K562 (cell line): ENCODE data around the gene LIG3. TPM values are rescaled to one million over a fixed set of nuclear protein-coding genes. Genes with fewer than 3 reads are reported as not detected.
A peak's percentile ranks its signal among the peaks of the same experiment; 100 is the strongest.

Source experiments
- ATAC-seq: fragments of 200-7000 bp; cut with Tn5 transposase; 3 replicates; pipeline ENCODE4 v1.9.1; 2020; ENCODE audit warnings: moderate library complexity
- BruUV-seq: library from RNA; stranded (reverse); fragments of 400-500 nt; replicated peaks from 2 replicates; lab custom pipeline; 2021; lab: Mats Ljungman, UMichigan
- CTCF ChIA-PET: fragments of 300-600 bp; formaldehyde crosslinking; extraction: SDS; loops from one replicate; lab custom pipeline; 2021; ENCODE audit warnings: low intra/inter-chr PET ratio; lab: Yijun Ruan, JAX
- POLR2A ChIA-PET: fragments of 300-600, 350-650 bp; sonication (Branson Sonifier 250); formaldehyde crosslinking; extraction: SDS; loops from one replicate; lab custom pipeline; 2021; ENCODE audit warnings: antibody characterized with exemption, inconsistent platforms; lab: Yijun Ruan, JAX
- DNase-seq, 4 experiments: peaks; one replicate each; pipeline versions ENCODE4 v3.0.0 to v3.0.0-alpha.2; 2011 to 2018; ENCODE audit warnings: low spot score in 3 of 4, mixed read lengths in 3 of 4; ENCODE audit errors: extremely low read depth in 1 of 4
- FAIRE-seq: peaks from 2 replicates; lab custom pipeline; 2011; peaks lifted over from hg19 to GRCh38; lab: Jason Lieb, UNC
- H2AFZ ChIP-seq: 2 replicates; pipeline ENCODE4 v1.6.0; 2011; ENCODE audit warnings: low read depth, low read length, control low read depth, inconsistent platforms
- H3K27ac ChIP-seq: fragments of 200-600 bp; 3 replicates; pipeline ENCODE4 v1.8.0; 2011; ENCODE audit warnings: low read depth, mild to moderate bottlenecking, control low read depth, inconsistent platforms, low read length, moderate library complexity, mixed read lengths; ENCODE audit errors: extremely low read depth
- H3K27me3 ChIP-seq, 2 experiments: fragments of 300-600 bp in 1 of 2; 2 replicates in 1 of 2; 3 replicates in 1 of 2; pipeline versions ENCODE4 v1.6.0 to v1.8.0; 2011; ENCODE audit warnings: inconsistent platforms in 2 of 2, low read length in 2 of 2, mild to moderate bottlenecking in 1 of 2, mixed read lengths in 1 of 2, moderate library complexity in 1 of 2; ENCODE audit not compliant: control insufficient read depth in 2 of 2, insufficient read depth in 2 of 2
- H3K36me3 ChIP-seq: fragments of 300-600 bp; 3 replicates; pipeline ENCODE4 v1.8.0; 2011; ENCODE audit warnings: mild to moderate bottlenecking, low read length, inconsistent platforms; ENCODE audit not compliant: control insufficient read depth, insufficient read depth
- H3K4me1 ChIP-seq, 2 experiments: fragments of 200-600 bp in 1 of 2; replicated peaks in 1 of 2; 2 replicates in 1 of 2; 3 replicates in 1 of 2; pipeline versions ENCODE4 v1.5.1 to v1.8.0; 2011; ENCODE audit warnings: inconsistent platforms in 2 of 2, low read length in 2 of 2, mild to moderate bottlenecking in 1 of 2, mixed read lengths in 1 of 2, moderate library complexity in 1 of 2; ENCODE audit not compliant: control insufficient read depth in 2 of 2, insufficient read depth in 2 of 2
- H3K4me2 ChIP-seq: 2 replicates; pipeline ENCODE4 v1.6.1; 2011; ENCODE audit warnings: low read length, control low read depth, inconsistent platforms, mixed read lengths; ENCODE audit not compliant: insufficient read depth
- H3K4me3 ChIP-seq: fragments of 200-600 bp; sonication (generic), shearing (Covaris generic); 2 replicates; pipeline ENCODE4 v1.5.1; 2016; ENCODE audit warnings: control low read depth, inconsistent platforms
- H3K79me2 ChIP-seq: fragments of 200-600 bp; 3 replicates; pipeline ENCODE4 v1.8.0; 2011; ENCODE audit warnings: low read length, inconsistent platforms; ENCODE audit not compliant: control insufficient read depth, insufficient read depth
- H3K9ac ChIP-seq, 2 experiments: 2 replicates each; pipeline versions ENCODE4 v1.6.0 to v1.6.1; 2011; ENCODE audit warnings: low read depth in 2 of 2, low read length in 2 of 2, control low read depth in 1 of 2, inconsistent platforms in 1 of 2, mild to moderate bottlenecking in 1 of 2, mixed read lengths in 1 of 2; ENCODE audit not compliant: insufficient read depth in 1 of 2
- H3K9me1 ChIP-seq: one replicate; pipeline ENCODE4 v1.6.0; 2011; ENCODE audit warnings: inconsistent platforms, mild to moderate bottlenecking, low read length, moderate library complexity; ENCODE audit not compliant: control insufficient read depth, insufficient read depth
- H3K9me3 ChIP-seq: replicated peaks from 2 replicates; pipeline ENCODE4 v1.5.1; 2011; ENCODE audit warnings: low read depth, low read length, inconsistent platforms; ENCODE audit not compliant: control insufficient read depth, insufficient read depth
- H4K20me1 ChIP-seq: replicated peaks from 2 replicates; pipeline ENCODE4 v1.6.1; 2011; ENCODE audit warnings: low read length, inconsistent platforms, mixed read lengths; ENCODE audit not compliant: control insufficient read depth, insufficient read depth
- CCNT2 ChIP-seq: IDR thresholded peaks from 2 replicates; pipeline ENCODE4 v1.6.1; 2011; ENCODE audit warnings: borderline replicate concordance, low read depth, mild to moderate bottlenecking, moderate library complexity, mixed read lengths, low read length; ENCODE audit not compliant: insufficient read length; ENCODE audit errors: extremely low read depth
- CLOCK ChIP-seq: fragments of 250-450 bp; sonication (Bioruptor Pico); IDR thresholded peaks from 2 replicates; pipeline ENCODE4 v1.4.0; 2020; ENCODE audit warnings: mild to moderate bottlenecking, moderate library complexity, borderline replicate concordance
- ELK1 ChIP-seq: sonication (generic); formaldehyde crosslinking; IDR thresholded peaks from 2 replicates; pipeline ENCODE4 v1.8.1; 2022; ENCODE audit warnings: missing genetic modification reagents
- HDAC3 ChIP-seq: fragments of 450-650 bp; IDR thresholded peaks from 2 replicates; pipeline ENCODE4 v1.6.1; 2018; ENCODE audit warnings: borderline replicate concordance, mild to moderate bottlenecking, moderate library complexity; ENCODE audit not compliant: partially characterized antibody
- JUN ChIP-seq, 2 experiments: sonication (generic) in 1 of 2; formaldehyde crosslinking in 1 of 2; IDR thresholded peaks; 2 replicates each; pipeline versions ENCODE4 v1.6.1 to v1.8.0; 2012 to 2022; ENCODE audit warnings: borderline replicate concordance in 2 of 2, mild to moderate bottlenecking in 2 of 2, improper control_type of control experiment in 1 of 2, low read depth in 1 of 2, low read length in 1 of 2, missing genetic modification reagents in 1 of 2
- ZBTB12 ChIP-seq: fragments of 250-450 bp; sonication (Bioruptor Pico); IDR thresholded peaks from 2 replicates; pipeline ENCODE4 v1.4.0; 2020
- ZBTB43 ChIP-seq: sonication (generic); formaldehyde crosslinking; IDR thresholded peaks from 2 replicates; pipeline ENCODE4 v1.8.0; 2023; ENCODE audit warnings: mild to moderate bottlenecking, missing genetic modification reagents
- ZNF282 ChIP-seq: sonication (generic); formaldehyde crosslinking; IDR thresholded peaks from 2 replicates; pipeline ENCODE4 v1.8.1; 2023; ENCODE audit warnings: missing genetic modification reagents
- ZNF3 ChIP-seq: fragments of 250-450 bp; sonication (Bioruptor Pico); IDR thresholded peaks from 2 replicates; pipeline ENCODE4 v1.5.0; 2021; ENCODE audit warnings: mild to moderate bottlenecking, moderate library complexity
- WGBS: fragments of 100-300 bp; shearing (Covaris generic); methylation state at CpG from one replicate; pipeline ENCODE4 v1.1.6; 2016; ENCODE audit warnings: low coverage, mixed read lengths; ENCODE audit not compliant: insufficient coverage; ENCODE audit errors: missing lambda C conversion rate; 5-methylcytosine and 5-hydroxymethylcytosine counted together
- in situ Hi-C: fragments of 300-500 bp; cut with MboI; formaldehyde crosslinking; loops from 4 replicates; pipeline ENCODE4 v1.15.0; 2018; ENCODE audit warnings: inconsistent platforms, mixed read lengths
- intact Hi-C: fragments of 100-400 bp; cut with micrococcal nuclease; formaldehyde crosslinking; loops from 2 replicates; pipeline ENCODE4 v1.14.2; 2022
- polyA plus RNA-seq, 8 experiments: library from polyadenylated mRNA; depleted of rRNA in 4 of 8; stranded (reverse) in 5 of 8; unstranded in 3 of 8; fragments of >200 nt; fragmentation: Nextera tagmentation in 2 of 8; fragmentation: Illumina TruSeq in 1 of 8; extraction: Ambion mirVana in 2 of 8; extraction: Trizol in 1 of 8; gene quantifications; 2 replicates each; pipeline versions ENCODE4 v1.2.1 to v1.2.3, GENCODE V29; 2011 to 2014; ENCODE audit warnings: inconsistent platforms in 1 of 8, missing spikeins in 1 of 8
- total RNA-seq, 7 experiments: library from RNA; depleted of rRNA in 6 of 7; stranded (reverse); fragments of >200 nt in 6 of 7; fragmentation: Illumina TruSeq in 2 of 7; extraction: Trizol in 2 of 7; gene quantifications; 2 replicates each; pipeline versions ENCODE4 v1.2.1 to v1.2.3, GENCODE V29; 2011 to 2021; ENCODE audit warnings: low replicate concordance in 1 of 7

LIG3 gene
- total and polyA plus RNA-seq, 9 of the 15 experiments (the other 6 are each of a cell fraction or from before 2014, with no cell fraction given): 7.6 to 75.0 (median 43.0) TPM

GRCh38 chr17:34980681-34981537 lies 597 bp downstream of the LIG3 start (continued):
- no peak for TF ChIP-seq CLOCK (CRISPR knock-in tag)
- TF ChIP-seq CCNT2: peak; percentile 4

- Histone ChIP-seq H3K79me2 (peaks cover 52% of the 10 kb centered on the region), H3K4me1 (peaks cover 17 to 26% of the 10 kb centered on the region in 2 experiments; a peak in 4 of 5 replicates), H3K9me1 (no peaks in the 10 kb centered on the region), H3K36me3 (peaks cover 34% of the 10 kb centered on the region), H3K9me3 (no peaks in the 10 kb centered on the region), H3K4me3 (peak overlapping the region; percentile 78), H2AFZ (peak overlapping the region; percentile 66), H3K27ac (peak overlapping the region; percentile 96), H3K4me2 (peak overlapping the region; percentile 89), H3K9ac (peak overlapping the region in 1 of 2 experiments; percentile 99; a peak in 3 of 4 replicates), H3K27me3 (no peaks in the 10 kb centered on the region), H4K20me1 (no peaks in the 10 kb centered on the region)
- TSS peak; percentile 54 for BruUV-seq
- intact Hi-C loops (loop anchor here (2.0 to 5.0 kb wide), 3 partner anchors 21 to 106 kb away; partner anchors contain the start of genes CCT6B and ZNF830), in situ Hi-C loops (no loop called here)
- ChIA-PET CTCF (interaction anchor here (0.9 kb wide), 1 partner anchor 552 kb away, joined by 3 read pairs; no protein-coding TSS in a partner anchor), POLR2A (interaction anchor here (0.5 to 3.4 kb wide), 23 partner anchors 10 to 1373 kb away, joined by 3 to 27 read pairs (median 4); partner anchors contain the start of genes RAD51D and RFFL)
- WGBS: 1% methylated on average over 8 of the region's 8 CpGs
- ATAC-seq: peak; percentile 52
- DNase-seq: peak; percentile 34 to 84 (median 56)
- peak; percentile 75 for FAIRE-seq
- peak; percentile 52; the same call in 1 of the 2 replicates for TF ChIP-seq JUN (IDR thresholded peaks at IDR 0.05; ENCODE audit: borderline replicate concordance, low read depth, low read length)
- peak; percentile 67; the same call in 1 of the 2 replicates for TF ChIP-seq JUN (CRISPR knock-in tag; IDR thresholded peaks at IDR 0.05; ENCODE audit: borderline replicate concordance)
- TF ChIP-seq ZBTB12 (CRISPR knock-in tag): 0 out of 2 replicates have a peak, but pooled peaks have one; percentile 14
- no peak for TF ChIP-seq ZNF282 (CRISPR knock-in tag)
- TF ChIP-seq HDAC3: peak; percentile 70
- TF ChIP-seq ZNF3 (CRISPR knock-in tag): no peak
- no peak for TF ChIP-seq ZBTB43 (CRISPR knock-in tag)
- TF ChIP-seq ELK1 (CRISPR knock-in tag): no peak
Observed at GRCh38 chr17:34981538-34982241, 1.4 kb downstream of the LIG3 start.
